Testis (tissue), 3 donors: Measurements from ENCODE around the gene MED9. TPM values are rescaled to one million over a fixed set of nuclear protein-coding genes. Genes with fewer than 3 reads are reported as not detected.

Source experiments
- DNase-seq: peaks from one replicate; pipeline ENCODE4 v3.0.0-alpha.2; 2019
- H3K27ac ChIP-seq, 2 donors: fragments of 200-600 bp; sonication (generic); one replicate each; pipeline ENCODE4 v1.5.1; 2019
- H3K27me3 ChIP-seq: fragments of 200-600 bp; sonication (generic); one replicate; pipeline ENCODE4 v1.5.1; 2019
- H3K36me3 ChIP-seq: fragments of 200-600 bp; sonication (generic); one replicate; pipeline ENCODE4 v1.5.1; 2017; ENCODE audit warnings: low read depth; ENCODE audit errors: missing control alignments
- H3K4me1 ChIP-seq: fragments of 200-600 bp; sonication (generic); one replicate; pipeline ENCODE4 v1.5.1; 2019
- H3K4me3 ChIP-seq, 2 donors: fragments of 200-600 bp; sonication (generic); one replicate each; pipeline ENCODE4 v1.5.1; 2017 to 2019
- H3K9me3 ChIP-seq: fragments of 200-600 bp; sonication (generic); one replicate; pipeline ENCODE4 v1.5.1; 2017
- POLR2A ChIP-seq: fragments of 450-650 bp; IDR thresholded peaks from one replicate; pipeline ENCODE4 v1.6.1; 2017; ENCODE audit warnings: antibody characterized with exemption, mild to moderate bottlenecking, moderate library complexity
- WGBS, 2 donors: methylation state at CpG; one replicate each; pipeline ENCODE4 v1.1.5; 2018; 5-methylcytosine and 5-hydroxymethylcytosine counted together
- intact Hi-C: fragments of 100-400 bp; cut with DNase I; formaldehyde crosslinking; loops from one replicate; pipeline ENCODE4 v1.15.1; 2023; ENCODE audit warnings: low total_unique reads
- polyA plus RNA-seq: library from polyadenylated mRNA; stranded (reverse); fragments of 350-450 nt; fragmentation: Illumina TruSeq; extraction: RNeasy Lipid Tissue Mini Kit (QIAGEN cat#74804); gene quantifications from one replicate; pipeline ENCODE4 v1.2.3, GENCODE V29; 2014; ENCODE audit warnings: low read depth, low replicate concordance; ENCODE audit not compliant: insufficient read depth
- total RNA-seq, 2 donors: library from RNA; depleted of rRNA; stranded (reverse); fragments of >200 nt; gene quantifications; one replicate each; pipeline ENCODE4 v1.2.3, GENCODE V29; 2016
- TF ChIP-seq, protein P1 (sequence below), 3 experiments: fragments of 450-650 bp in 2 of 3; fragments of 200-600 bp in 1 of 3; sonication (generic) in 1 of 3; IDR thresholded peaks; one replicate each; pipeline ENCODE4 v1.5.1; 2016 to 2019; ENCODE audit warnings: antibody characterized with exemption in 3 of 3, mild to moderate bottlenecking in 2 of 3, moderate library complexity in 1 of 3

The MED9 gene
- total and polyA plus RNA-seq, 3 donors from 2014 or later = 18.8 to 42.6 (median 35.9) TPM

GRCh38 chr17:17509601-17510425 is 33.0 kb downstream of the MED9 start:
- H3K4me3 ChIP-seq = no peak overlapping the region
- intact Hi-C loops = no loop called here
- peaks cover 3% of the 10 kb centered on the region for H3K4me1 ChIP-seq
- 93 to 94% methylated on average over 15 to 21 of the region's 21 CpGs for WGBS, 2 donors
- H3K27ac ChIP-seq = no peak overlapping the region
- no peaks in the 10 kb centered on the region for H3K36me3 ChIP-seq
- no peaks in the 10 kb centered on the region for H3K27me3 ChIP-seq
- no peak for TF ChIP-seq POLR2A
- TF ChIP-seq, protein P1, sequence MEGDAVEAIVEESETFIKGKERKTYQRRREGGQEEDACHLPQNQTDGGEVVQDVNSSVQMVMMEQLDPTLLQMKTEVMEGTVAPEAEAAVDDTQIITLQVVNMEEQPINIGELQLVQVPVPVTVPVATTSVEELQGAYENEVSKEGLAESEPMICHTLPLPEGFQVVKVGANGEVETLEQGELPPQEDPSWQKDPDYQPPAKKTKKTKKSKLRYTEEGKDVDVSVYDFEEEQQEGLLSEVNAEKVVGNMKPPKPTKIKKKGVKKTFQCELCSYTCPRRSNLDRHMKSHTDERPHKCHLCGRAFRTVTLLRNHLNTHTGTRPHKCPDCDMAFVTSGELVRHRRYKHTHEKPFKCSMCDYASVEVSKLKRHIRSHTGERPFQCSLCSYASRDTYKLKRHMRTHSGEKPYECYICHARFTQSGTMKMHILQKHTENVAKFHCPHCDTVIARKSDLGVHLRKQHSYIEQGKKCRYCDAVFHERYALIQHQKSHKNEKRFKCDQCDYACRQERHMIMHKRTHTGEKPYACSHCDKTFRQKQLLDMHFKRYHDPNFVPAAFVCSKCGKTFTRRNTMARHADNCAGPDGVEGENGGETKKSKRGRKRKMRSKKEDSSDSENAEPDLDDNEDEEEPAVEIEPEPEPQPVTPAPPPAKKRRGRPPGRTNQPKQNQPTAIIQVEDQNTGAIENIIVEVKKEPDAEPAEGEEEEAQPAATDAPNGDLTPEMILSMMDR (IDR thresholded peaks at IDR 0.05) = no peak
- DNase-seq = no peak
- no peaks in the 10 kb centered on the region for H3K9me3 ChIP-seq

- H3K27me3 ChIP-seq = no peaks in the 10 kb centered on the region
- TF ChIP-seq, protein P1 (IDR thresholded peaks at IDR 0.05) = no peak
- TF ChIP-seq POLR2A = no peak
- no peaks in the 10 kb centered on the region for H3K9me3 ChIP-seq
- peaks cover 3% of the 10 kb centered on the region for H3K4me1 ChIP-seq
- 88 to 91% methylated on average over 19 to 20 of the region's 20 CpGs for WGBS, 2 donors
- DNase-seq = no peak
- H3K4me3 ChIP-seq = no peak overlapping the region
- H3K36me3 ChIP-seq = no peaks in the 10 kb centered on the region
- intact Hi-C loops = no loop called here
- no peak overlapping the region for H3K27ac ChIP-seq
Observed at GRCh38 chr17:17510456-17511292, 33.9 kb downstream of the MED9 start.

DNA sequence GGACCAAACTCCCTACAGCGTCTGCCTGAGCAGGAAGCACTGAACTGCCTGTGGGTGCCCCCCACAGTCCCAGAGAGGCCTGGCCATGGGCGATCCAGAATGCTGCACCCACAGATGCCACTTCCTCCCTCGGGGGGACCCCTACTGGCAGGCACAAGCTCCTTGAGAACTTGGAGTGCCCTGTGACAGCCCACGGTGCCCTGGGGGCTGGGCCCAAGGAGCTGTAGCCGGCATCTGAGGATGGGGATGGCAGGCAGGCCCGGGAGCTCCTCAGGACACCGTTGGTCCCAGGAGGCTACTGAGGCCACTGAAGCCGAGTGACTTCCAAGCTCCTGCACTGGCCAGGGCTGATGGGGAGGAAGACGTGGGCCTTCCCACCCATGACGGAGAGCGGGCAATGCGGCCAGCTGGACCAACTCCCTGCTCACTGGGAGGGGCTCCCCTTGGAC is 34.5 kb downstream of the MED9 start:
- TF ChIP-seq POLR2A = no peak
- TF ChIP-seq, protein P1 (IDR thresholded peaks at IDR 0.05) = no peak
- 87 to 88% methylated on average over 1 to 12 of the region's 12 CpGs for WGBS, 2 donors

GRCh38 chr17:17511881-17512858 is 35.4 kb downstream of the MED9 start:
- intact Hi-C loops = no loop called here
- TF ChIP-seq, protein P1 (IDR thresholded peaks at IDR 0.05) = no peak
- TF ChIP-seq POLR2A = no peak
- Histone ChIP-seq H3K27me3 (no peaks in the 10 kb centered on the region), H3K9me3 (no peaks in the 10 kb centered on the region), H3K4me1 (peaks cover 3% of the 10 kb centered on the region), H3K4me3 (no peak overlapping the region), H3K27ac (no peak overlapping the region), H3K36me3 (no peaks in the 10 kb centered on the region)
- 70 to 75% methylated on average over 5 to 21 of the region's 29 CpGs for WGBS, 2 donors
- DNase-seq = no peak

More for the DNA sequence above, 34.5 kb downstream of the MED9 start:
- Histone ChIP-seq H3K4me3 (no peak overlapping the region), H3K4me1 (peaks cover 3% of the 10 kb centered on the region), H3K27ac (no peak overlapping the region), H3K27me3 (no peaks in the 10 kb centered on the region), H3K36me3 (no peaks in the 10 kb centered on the region), H3K9me3 (no peaks in the 10 kb centered on the region)
- DNase-seq = no peak
- intact Hi-C loops = no loop called here
